HL-60 (cell line): ENCODE results near the gene OR8D2.

Source experiments
- GABPA ChIP-seq: IDR thresholded peaks from 2 replicates; pipeline ENCODE4 v1.6.1; 2012; ENCODE audit warnings: low read depth
- POLR2AphosphoS5 ChIP-seq: IDR thresholded peaks from 2 replicates; pipeline ENCODE4 v1.6.1; 2012; ENCODE audit warnings: low read depth
- TF ChIP-seq, protein P1 (sequence below): IDR thresholded peaks from one replicate; pipeline ENCODE4 v1.5.1; 2011; ENCODE audit warnings: low read length, control low read depth, inconsistent platforms; ENCODE audit not compliant: insufficient read depth
- TF ChIP-seq, protein P2 (sequence below): IDR thresholded peaks from 2 replicates; pipeline ENCODE4 v1.6.1; 2012; ENCODE audit warnings: low read depth; ENCODE audit not compliant: insufficient replicate concordance

DNA sequence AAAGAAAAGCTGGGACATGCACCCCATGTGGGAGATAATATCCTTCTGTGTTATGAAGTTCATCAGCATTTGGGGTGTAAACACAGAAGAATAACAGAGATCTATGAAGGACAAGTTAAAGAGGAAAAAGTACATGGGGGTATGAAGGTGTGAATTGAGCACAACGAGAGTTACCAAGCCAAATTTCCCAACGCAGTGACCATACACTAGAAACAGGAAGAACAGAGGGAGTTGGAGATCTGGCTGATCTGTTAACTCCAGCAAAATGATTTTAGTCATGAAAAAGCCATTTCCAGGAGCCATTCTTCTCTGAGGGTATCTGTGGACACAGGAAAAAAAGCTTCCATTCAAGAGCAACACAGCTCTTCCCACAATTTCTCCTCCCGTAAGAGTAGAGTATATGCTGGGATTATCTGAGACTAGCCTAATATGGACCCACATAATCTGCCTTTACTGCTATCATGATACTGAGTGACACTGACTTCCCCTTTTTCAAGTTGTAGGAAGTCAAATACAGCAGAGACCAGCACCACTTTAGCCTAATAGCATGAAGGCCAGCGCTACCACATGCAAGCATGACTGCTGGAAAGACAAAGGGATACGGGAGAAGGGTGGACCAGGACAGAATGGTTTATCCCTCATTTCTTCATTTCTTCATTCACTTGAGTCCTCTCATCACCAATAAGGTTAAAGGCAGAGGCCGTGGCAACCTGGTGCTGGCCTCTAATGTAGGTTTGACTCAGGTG is 19.6 kb upstream of the OR8D2 start:
- TF ChIP-seq, protein P1, sequence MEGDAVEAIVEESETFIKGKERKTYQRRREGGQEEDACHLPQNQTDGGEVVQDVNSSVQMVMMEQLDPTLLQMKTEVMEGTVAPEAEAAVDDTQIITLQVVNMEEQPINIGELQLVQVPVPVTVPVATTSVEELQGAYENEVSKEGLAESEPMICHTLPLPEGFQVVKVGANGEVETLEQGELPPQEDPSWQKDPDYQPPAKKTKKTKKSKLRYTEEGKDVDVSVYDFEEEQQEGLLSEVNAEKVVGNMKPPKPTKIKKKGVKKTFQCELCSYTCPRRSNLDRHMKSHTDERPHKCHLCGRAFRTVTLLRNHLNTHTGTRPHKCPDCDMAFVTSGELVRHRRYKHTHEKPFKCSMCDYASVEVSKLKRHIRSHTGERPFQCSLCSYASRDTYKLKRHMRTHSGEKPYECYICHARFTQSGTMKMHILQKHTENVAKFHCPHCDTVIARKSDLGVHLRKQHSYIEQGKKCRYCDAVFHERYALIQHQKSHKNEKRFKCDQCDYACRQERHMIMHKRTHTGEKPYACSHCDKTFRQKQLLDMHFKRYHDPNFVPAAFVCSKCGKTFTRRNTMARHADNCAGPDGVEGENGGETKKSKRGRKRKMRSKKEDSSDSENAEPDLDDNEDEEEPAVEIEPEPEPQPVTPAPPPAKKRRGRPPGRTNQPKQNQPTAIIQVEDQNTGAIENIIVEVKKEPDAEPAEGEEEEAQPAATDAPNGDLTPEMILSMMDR, result no peak
- TF ChIP-seq POLR2AphosphoS5 (no peak), GABPA (no peak)
- TF ChIP-seq, protein P2, sequence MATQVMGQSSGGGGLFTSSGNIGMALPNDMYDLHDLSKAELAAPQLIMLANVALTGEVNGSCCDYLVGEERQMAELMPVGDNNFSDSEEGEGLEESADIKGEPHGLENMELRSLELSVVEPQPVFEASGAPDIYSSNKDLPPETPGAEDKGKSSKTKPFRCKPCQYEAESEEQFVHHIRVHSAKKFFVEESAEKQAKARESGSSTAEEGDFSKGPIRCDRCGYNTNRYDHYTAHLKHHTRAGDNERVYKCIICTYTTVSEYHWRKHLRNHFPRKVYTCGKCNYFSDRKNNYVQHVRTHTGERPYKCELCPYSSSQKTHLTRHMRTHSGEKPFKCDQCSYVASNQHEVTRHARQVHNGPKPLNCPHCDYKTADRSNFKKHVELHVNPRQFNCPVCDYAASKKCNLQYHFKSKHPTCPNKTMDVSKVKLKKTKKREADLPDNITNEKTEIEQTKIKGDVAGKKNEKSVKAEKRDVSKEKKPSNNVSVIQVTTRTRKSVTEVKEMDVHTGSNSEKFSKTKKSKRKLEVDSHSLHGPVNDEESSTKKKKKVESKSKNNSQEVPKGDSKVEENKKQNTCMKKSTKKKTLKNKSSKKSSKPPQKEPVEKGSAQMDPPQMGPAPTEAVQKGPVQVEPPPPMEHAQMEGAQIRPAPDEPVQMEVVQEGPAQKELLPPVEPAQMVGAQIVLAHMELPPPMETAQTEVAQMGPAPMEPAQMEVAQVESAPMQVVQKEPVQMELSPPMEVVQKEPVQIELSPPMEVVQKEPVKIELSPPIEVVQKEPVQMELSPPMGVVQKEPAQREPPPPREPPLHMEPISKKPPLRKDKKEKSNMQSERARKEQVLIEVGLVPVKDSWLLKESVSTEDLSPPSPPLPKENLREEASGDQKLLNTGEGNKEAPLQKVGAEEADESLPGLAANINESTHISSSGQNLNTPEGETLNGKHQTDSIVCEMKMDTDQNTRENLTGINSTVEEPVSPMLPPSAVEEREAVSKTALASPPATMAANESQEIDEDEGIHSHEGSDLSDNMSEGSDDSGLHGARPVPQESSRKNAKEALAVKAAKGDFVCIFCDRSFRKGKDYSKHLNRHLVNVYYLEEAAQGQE, result no peak
